ENCODE data around the gene PRR14L. TPM values are rescaled to one million over a fixed set of nuclear protein-coding genes. Genes with fewer than 3 reads are reported as not detected.

The PRR14L gene
- total RNA-seq, 1 experiment from 2014 or later: 23.7 TPM

Other genes starting within 250 kb of the PRR14L start
- gene PISD, start 87.9 kb downstream of the PRR14L start, total RNA-seq (2014; rRNA removed; shearing (Covaris generic)): 18.6 and 20.1 TPM in 2 replicates
- 15.6 and 16.7 TPM in 2 replicates for gene DEPDC5, start 3.9 kb upstream of the PRR14L start, total RNA-seq (2014; rRNA removed; shearing (Covaris generic))
- 100 and 106 TPM in 2 replicates for gene YWHAH, start 194.4 kb upstream of the PRR14L start, total RNA-seq (2014; rRNA removed; shearing (Covaris generic))

Measured in SJCRH30 (cell line).